T-helper 2 cell treated with Interferon-gamma antibody and Interleukin-4, amounts not matched to agents 100 ng/mL and 5 ng/mL, for 36 hours (primary cell): ENCODE measurements around the gene GIMAP5. TPM values are rescaled to one million over a fixed set of nuclear protein-coding genes. Genes with fewer than 3 reads are reported as not detected.

ENCODE experiments used
- total RNA-seq: library from RNA; stranded (reverse); gene quantifications from 2 replicates; pipeline ENCODE4 v1.2.3, GENCODE V29; 2022

The GIMAP5 gene
- total RNA-seq, 1 donor from 2014 or later, result 77.7 TPM

Other genes with a start within 250 kb of the GIMAP5 start
- 188 and 191 TPM in 2 replicates for gene GIMAP7, start 222.5 kb upstream of the GIMAP5 start, total RNA-seq
- 198 TPM in 2 replicates for gene GIMAP4, start 170.0 kb upstream of the GIMAP5 start, total RNA-seq
- gene GIMAP6, start 105.0 kb upstream of the GIMAP5 start, total RNA-seq, result 115 and 119 TPM in 2 replicates
- 75.9 and 79.2 TPM in 2 replicates for gene GIMAP2, start 51.7 kb upstream of the GIMAP5 start, total RNA-seq
- gene GIMAP1, start 20.8 kb upstream of the GIMAP5 start, total RNA-seq, result 16.5 and 18.8 TPM in 2 replicates
- gene TMEM176B, start 62.9 kb downstream of the GIMAP5 start, total RNA-seq, result not detected in 2 replicates
- gene TMEM176A, start 63.4 kb downstream of the GIMAP5 start, total RNA-seq, result not detected in 2 replicates
- gene AOC1, start 115.1 kb downstream of the GIMAP5 start, total RNA-seq, result not detected in 2 replicates
- gene KCNH2, start 240.9 kb downstream of the GIMAP5 start, total RNA-seq, result 0.23 and 0.36 TPM in 2 replicates